GM12892 (cell line): ENCODE data around the gene MEGF9.

Source experiments
- POLR2A ChIP-seq: IDR thresholded peaks from 2 replicates; pipeline ENCODE4 v1.6.1; 2011; ENCODE audit warnings: low read depth, low read length, control low read depth
- POLR2AphosphoS5 ChIP-seq: IDR thresholded peaks from 2 replicates; pipeline ENCODE4 v1.6.1; 2011; ENCODE audit warnings: low read depth, low read length, control low read depth

DNA sequence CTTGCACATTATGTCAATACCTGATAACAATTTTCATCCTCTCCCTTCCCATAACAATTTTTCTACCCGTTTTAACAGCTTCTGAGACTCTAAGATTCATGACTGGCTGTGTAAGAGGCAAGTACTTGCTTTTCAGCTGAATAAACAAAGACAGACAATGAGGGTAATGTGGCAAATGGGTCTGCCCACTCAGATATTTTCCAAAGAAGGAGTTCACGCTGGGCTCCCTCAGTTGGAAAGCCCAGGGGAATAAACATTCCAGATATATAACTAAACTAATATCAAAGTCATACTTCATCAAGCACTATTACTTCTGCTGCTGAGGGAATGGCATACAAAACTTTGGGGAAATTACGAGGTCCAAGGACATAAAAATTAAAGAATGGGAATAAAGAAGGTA lies 24.4 kb downstream of the MEGF9 start:
- no peak for TF ChIP-seq POLR2A
- no peak for TF ChIP-seq POLR2AphosphoS5
